Neutrophil (primary cell): Measurements from ENCODE around the gene BABAM2.

Experiments used
- H3K27ac ChIP-seq: fragments of 200-600 bp; sonication (generic); 2 replicates; pipeline ENCODE4 v1.5.1; 2016; ENCODE audit warnings: mild to moderate bottlenecking, moderate library complexity
- H3K27me3 ChIP-seq: fragments of 200-600 bp; sonication (generic); 2 replicates; pipeline ENCODE4 v1.6.0; 2016; ENCODE audit warnings: mild to moderate bottlenecking
- H3K36me3 ChIP-seq: fragments of 200-600 bp; sonication (generic); 2 replicates; pipeline ENCODE4 v1.5.1; 2017
- H3K4me1 ChIP-seq, 2 experiments: fragments of 200-600 bp in 1 of 2; sonication (generic) in 1 of 2; 1 replicate in 1 of 2; 2 replicates in 1 of 2; pipeline versions ENCODE4 v1.5.1 to v1.6.1; 2013 to 2016; ENCODE audit warnings: low read depth in 1 of 2, low read length in 1 of 2, mild to moderate bottlenecking in 1 of 2, moderate library complexity in 1 of 2; ENCODE audit not compliant: control insufficient read depth in 1 of 2, insufficient read depth in 1 of 2
- H3K4me3 ChIP-seq, 2 experiments: fragments of 200-600 bp in 1 of 2; sonication (generic) in 1 of 2; 1 replicate in 1 of 2; 2 replicates in 1 of 2; pipeline ENCODE4 v1.5.1; 2013 to 2016; ENCODE audit warnings: low read depth in 1 of 2, low read length in 1 of 2, mild to moderate bottlenecking in 1 of 2, moderate library complexity in 1 of 2
- H3K9me3 ChIP-seq: fragments of 200-600 bp; sonication (generic); 2 replicates; pipeline ENCODE4 v1.5.1; 2016
- TF ChIP-seq, protein P1 (sequence below): fragments of 200-600 bp; sonication (generic); IDR thresholded peaks from 2 replicates; pipeline ENCODE4 v1.5.1; 2016; ENCODE audit warnings: antibody characterized with exemption

The BABAM2 gene

DNA sequence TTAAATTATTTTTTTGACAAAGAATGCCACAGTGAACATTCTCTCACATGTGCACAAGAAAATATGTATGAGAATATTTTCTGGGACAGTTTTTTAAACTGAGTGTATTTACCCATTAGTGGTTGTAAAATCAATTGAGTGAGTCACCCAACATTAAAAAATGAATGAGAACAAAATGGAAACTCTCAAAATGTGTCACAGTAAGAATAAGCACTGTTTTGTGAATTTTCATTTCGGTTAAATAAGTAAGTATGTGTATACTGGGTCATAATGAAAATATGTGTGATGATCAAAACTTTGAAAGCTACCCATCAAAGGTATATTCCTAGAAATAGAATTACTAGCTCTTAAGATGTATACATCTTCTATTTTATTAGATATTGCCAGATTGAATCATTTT lies 11.6 kb downstream of the BABAM2 start:
- H3K27me3 ChIP-seq, result no peaks in the 10 kb centered on the region
- no peak overlapping the region for H3K27ac ChIP-seq
- peaks cover 5% of the 10 kb centered on the region for H3K36me3 ChIP-seq
- H3K4me3 ChIP-seq, result no peak overlapping the region
- no peaks in the 10 kb centered on the region for H3K9me3 ChIP-seq
- peaks cover 0 to 5% of the 10 kb centered on the region in 2 experiments for H3K4me1 ChIP-seq
- TF ChIP-seq, protein P1, sequence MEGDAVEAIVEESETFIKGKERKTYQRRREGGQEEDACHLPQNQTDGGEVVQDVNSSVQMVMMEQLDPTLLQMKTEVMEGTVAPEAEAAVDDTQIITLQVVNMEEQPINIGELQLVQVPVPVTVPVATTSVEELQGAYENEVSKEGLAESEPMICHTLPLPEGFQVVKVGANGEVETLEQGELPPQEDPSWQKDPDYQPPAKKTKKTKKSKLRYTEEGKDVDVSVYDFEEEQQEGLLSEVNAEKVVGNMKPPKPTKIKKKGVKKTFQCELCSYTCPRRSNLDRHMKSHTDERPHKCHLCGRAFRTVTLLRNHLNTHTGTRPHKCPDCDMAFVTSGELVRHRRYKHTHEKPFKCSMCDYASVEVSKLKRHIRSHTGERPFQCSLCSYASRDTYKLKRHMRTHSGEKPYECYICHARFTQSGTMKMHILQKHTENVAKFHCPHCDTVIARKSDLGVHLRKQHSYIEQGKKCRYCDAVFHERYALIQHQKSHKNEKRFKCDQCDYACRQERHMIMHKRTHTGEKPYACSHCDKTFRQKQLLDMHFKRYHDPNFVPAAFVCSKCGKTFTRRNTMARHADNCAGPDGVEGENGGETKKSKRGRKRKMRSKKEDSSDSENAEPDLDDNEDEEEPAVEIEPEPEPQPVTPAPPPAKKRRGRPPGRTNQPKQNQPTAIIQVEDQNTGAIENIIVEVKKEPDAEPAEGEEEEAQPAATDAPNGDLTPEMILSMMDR, result no peak

DNA sequence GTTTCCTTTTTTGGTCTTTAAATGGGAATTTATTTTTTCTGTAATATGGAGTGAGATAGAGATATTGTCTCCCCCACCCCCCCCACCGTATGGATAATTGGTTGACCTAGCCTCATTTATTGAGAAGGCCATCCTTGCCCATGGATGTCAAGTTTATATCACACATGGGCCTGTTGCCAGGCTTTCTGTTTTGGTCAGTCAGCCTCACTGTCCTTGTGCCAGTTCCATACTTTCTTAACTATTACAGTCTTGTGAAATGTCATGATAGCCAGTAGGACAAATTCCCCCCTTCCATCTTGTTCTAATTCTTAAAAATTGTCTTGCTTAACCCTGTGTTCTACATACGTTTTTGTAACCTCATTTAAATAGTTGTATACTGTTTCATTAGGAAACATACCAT lies 12.5 kb downstream of the BABAM2 start:
- Histone ChIP-seq H3K27ac (no peak overlapping the region), H3K9me3 (no peaks in the 10 kb centered on the region), H3K36me3 (peaks cover 4% of the 10 kb centered on the region), H3K27me3 (no peaks in the 10 kb centered on the region), H3K4me1 (no peaks in the 10 kb centered on the region), H3K4me3 (no peak overlapping the region)
- TF ChIP-seq, protein P1, result no peak

DNA sequence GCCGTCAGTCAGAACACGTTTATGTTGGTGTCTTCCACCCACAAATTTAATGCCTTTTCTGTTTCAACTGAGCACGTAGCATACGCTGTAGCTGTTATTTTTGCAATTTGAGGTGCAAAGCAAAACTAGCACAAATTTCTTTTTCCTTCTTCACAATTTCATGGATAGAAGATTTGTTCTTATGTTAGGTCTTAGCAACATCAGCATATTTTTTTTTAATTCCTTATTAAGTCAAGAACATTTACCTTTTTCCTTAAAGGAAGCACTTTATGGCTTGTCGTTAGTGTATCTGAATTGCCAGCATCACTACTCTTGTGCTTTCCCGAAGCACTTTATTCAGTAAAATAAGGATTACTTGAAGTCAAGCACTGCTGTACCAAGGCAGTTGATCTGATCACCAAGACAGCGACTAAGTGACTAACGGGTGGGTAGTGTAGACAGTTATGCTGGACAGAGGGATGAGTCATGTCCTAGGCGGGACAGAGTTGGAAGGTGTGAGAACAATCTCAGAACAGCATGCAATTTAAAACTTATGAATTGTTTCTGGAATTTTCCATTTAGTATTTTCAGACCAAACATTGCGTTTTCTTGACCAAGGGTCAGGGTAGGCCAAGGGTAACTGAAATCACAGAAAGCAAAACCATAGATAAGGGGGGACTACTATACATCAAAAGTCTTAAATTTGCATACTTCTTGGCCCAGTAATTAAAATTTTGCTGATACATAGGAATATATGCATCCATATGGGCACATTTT lies 13.3 kb downstream of the BABAM2 start:
- H3K4me1 ChIP-seq, result no peaks in the 10 kb centered on the region
- H3K4me3 ChIP-seq, result no peak overlapping the region
- H3K36me3 ChIP-seq, result peaks cover 4% of the 10 kb centered on the region
- no peaks in the 10 kb centered on the region for H3K27me3 ChIP-seq
- H3K9me3 ChIP-seq, result no peaks in the 10 kb centered on the region
- H3K27ac ChIP-seq, result no peak overlapping the region
- TF ChIP-seq, protein P1, result no peak

DNA sequence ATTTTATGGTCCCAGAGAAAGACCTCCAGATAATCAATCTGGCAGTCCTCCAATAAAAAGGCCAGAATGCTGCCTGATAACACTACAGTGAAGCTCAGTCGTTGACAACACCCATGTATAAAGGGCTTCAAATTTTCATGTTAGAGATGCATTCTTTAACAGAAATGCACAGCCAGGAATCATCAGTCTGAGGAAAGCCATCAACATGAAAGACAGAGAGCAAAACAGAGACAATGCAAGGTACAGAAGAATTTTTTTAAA lies 13.8 kb downstream of the BABAM2 start:
- H3K9me3 ChIP-seq, result no peaks in the 10 kb centered on the region
- H3K36me3 ChIP-seq, result peaks cover 4% of the 10 kb centered on the region
- H3K4me1 ChIP-seq, result no peaks in the 10 kb centered on the region
- TF ChIP-seq, protein P1, result no peak
- H3K27ac ChIP-seq, result no peak overlapping the region
- no peak overlapping the region for H3K4me3 ChIP-seq
- H3K27me3 ChIP-seq, result no peaks in the 10 kb centered on the region

DNA sequence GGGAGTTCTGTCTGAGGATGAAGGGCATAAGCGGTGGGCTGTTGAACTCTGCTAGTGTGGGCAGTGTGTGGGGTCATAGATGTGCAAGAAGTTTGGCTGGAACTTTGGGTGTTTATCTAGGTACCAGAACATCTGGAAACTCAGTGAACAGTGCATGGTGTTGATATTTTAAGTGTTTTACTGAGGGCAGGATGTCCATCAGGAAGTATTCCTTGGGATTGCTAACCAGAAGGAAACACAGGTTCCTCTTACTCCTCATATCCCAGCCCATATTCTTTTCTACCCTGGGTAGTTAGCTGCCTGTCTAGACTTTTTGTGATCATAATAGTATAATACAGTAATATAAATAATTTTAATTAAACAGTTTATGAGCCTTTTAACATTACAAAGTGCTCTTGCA lies 15.5 kb downstream of the BABAM2 start:
- no peaks in the 10 kb centered on the region for H3K4me1 ChIP-seq

More for the DNA sequence above, 15.5 kb downstream of the BABAM2 start:
- no peak overlapping the region for H3K4me3 ChIP-seq
- TF ChIP-seq, protein P1, result no peak
- H3K36me3 ChIP-seq, result no peaks in the 10 kb centered on the region
- H3K9me3 ChIP-seq, result no peaks in the 10 kb centered on the region
- H3K27ac ChIP-seq, result no peak overlapping the region
- no peaks in the 10 kb centered on the region for H3K27me3 ChIP-seq
